Activated naive CD4-positive, alpha-beta T cell (primary cell): ENCODE data around the gene C20orf204.

ENCODE experiments used
- DNase-seq, 4 experiments: peaks; one replicate each; lab custom pipeline; 2025; lab: John Stamatoyannopoulos, UW

The C20orf204 gene

GRCh38 chr20:64056639-64056888, 20.6 kb downstream of the C20orf204 start:
- DNase-seq: no peak

GRCh38 chr20:64056889-64057627, 21.1 kb downstream of the C20orf204 start:
- DNase-seq: no peak

GRCh38 chr20:64057628-64058498, 21.9 kb downstream of the C20orf204 start:
- DNase-seq: peak; percentile 48 to 80 (median 70)

- no peak for DNase-seq
Measured at GRCh38 chr20:64058536-64058935, 22.6 kb downstream of the C20orf204 start.

- no peak for DNase-seq
Measured at GRCh38 chr20:64062276-64062595, 26.3 kb downstream of the C20orf204 start.

GRCh38 chr20:64062596-64063388, 26.8 kb downstream of the C20orf204 start, which contains the start of gene TCEA2:
TSS of gene TCEA2 (plus strand) at chr20:64063198. CDS start at chr20:64063313, 115 bp downstream.
- DNase-seq: peak; percentile 77 to 92 (median 86)

- no peak for DNase-seq
Measured at GRCh38 chr20:64063389-64064144, 27.6 kb downstream of the C20orf204 start.

- DNase-seq: no peak
Measured at GRCh38 chr20:64064145-64064698, 28.2 kb downstream of the C20orf204 start.

GRCh38 chr20:64065062-64065973, 29.3 kb downstream of the C20orf204 start:
- peak in 1 of 4 experiments; percentile 15 for DNase-seq

- peak in 1 of 4 experiments; percentile 25 for DNase-seq
Measured at GRCh38 chr20:64065974-64066343, 30.0 kb downstream of the C20orf204 start.

- DNase-seq: no peak
Measured at GRCh38 chr20:64067005-64067632, 31.1 kb downstream of the C20orf204 start.

- DNase-seq: no peak
Measured at GRCh38 chr20:64067733-64068307, 31.8 kb downstream of the C20orf204 start.

- no peak for DNase-seq
Measured at GRCh38 chr20:64068386-64069208, 32.6 kb downstream of the C20orf204 start.

GRCh38 chr20:64069209-64069613, 33.2 kb downstream of the C20orf204 start:
- DNase-seq: no peak

- DNase-seq: peak in 1 of 4 experiments; percentile 10
Measured at GRCh38 chr20:64069614-64070243, 33.7 kb downstream of the C20orf204 start.

- no peak for DNase-seq
Measured at GRCh38 chr20:64070244-64070993, 34.4 kb downstream of the C20orf204 start.
